Measurements from ENCODE around the gene SAMD13.
"Not testable (repeated sequence)": the region's sequence is repeated elsewhere in the genome, so short reads cannot be mapped to it uniquely, and the experiment has no call there.

SAMD13 gene

DNA sequence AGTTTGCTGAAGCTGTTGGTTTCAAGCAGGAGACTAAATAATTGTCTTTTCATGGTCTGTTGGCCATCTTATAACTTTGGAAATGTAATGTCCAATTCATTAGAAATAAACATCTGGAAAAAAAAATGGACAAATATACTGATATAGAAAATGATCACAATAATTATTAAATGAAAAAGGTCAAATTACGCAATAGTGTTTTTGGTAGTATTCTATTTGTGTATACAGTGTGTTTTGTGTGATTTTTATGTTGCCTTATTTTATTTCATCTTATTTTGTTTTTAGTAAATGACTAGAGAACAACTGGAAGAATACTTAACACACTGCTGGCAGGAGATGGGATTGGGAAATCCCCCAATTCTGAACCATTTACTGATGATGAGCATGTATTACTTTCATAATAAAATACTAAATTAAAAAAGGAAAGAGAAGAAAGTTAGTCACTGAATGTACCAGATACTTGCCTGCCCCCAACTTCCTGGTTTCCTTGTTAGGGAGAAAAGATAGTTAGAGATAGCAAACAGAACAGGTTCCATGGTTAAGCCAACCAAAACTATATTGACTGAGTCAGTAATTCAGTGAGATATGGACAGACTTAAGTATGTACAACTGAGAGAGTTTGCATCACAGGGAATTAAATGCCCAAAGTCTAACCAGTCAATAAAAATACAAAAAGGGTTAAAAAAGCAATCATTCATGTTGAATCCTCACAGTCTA, 24.0 kb upstream of the SAMD13 start:
- Histone ChIP-seq H3K27ac (no peak overlapping the region), H3K4me3 (ENCODE audit: low read depth, low read length) (no peak overlapping the region), H3K27me3 (ENCODE audit: insufficient read depth, low read depth, severe bottlenecking) (no peaks in the 10 kb centered on the region), H3K36me3 (no peaks in the 10 kb centered on the region), H3K9me3 (ENCODE audit: severe bottlenecking) (no peaks in the 10 kb centered on the region)
- TF ChIP-seq, protein P1, sequence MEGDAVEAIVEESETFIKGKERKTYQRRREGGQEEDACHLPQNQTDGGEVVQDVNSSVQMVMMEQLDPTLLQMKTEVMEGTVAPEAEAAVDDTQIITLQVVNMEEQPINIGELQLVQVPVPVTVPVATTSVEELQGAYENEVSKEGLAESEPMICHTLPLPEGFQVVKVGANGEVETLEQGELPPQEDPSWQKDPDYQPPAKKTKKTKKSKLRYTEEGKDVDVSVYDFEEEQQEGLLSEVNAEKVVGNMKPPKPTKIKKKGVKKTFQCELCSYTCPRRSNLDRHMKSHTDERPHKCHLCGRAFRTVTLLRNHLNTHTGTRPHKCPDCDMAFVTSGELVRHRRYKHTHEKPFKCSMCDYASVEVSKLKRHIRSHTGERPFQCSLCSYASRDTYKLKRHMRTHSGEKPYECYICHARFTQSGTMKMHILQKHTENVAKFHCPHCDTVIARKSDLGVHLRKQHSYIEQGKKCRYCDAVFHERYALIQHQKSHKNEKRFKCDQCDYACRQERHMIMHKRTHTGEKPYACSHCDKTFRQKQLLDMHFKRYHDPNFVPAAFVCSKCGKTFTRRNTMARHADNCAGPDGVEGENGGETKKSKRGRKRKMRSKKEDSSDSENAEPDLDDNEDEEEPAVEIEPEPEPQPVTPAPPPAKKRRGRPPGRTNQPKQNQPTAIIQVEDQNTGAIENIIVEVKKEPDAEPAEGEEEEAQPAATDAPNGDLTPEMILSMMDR (IDR thresholded peaks at IDR 0.05; ENCODE audit: low read depth, low read length), result no peak
- DNase-seq, result no peak

GRCh38 chr1:84278905-84279304, 22.6 kb upstream of the SAMD13 start:
- TF ChIP-seq, protein P1 (IDR thresholded peaks at IDR 0.05; ENCODE audit: low read depth, low read length), result no peak
- Histone ChIP-seq H3K36me3 (no peaks in the 10 kb centered on the region), H3K27me3 (ENCODE audit: insufficient read depth, low read depth, severe bottlenecking) (no peaks in the 10 kb centered on the region), H3K4me3 (ENCODE audit: low read depth, low read length) (no peak overlapping the region), H3K9me3 (ENCODE audit: severe bottlenecking) (no peaks in the 10 kb centered on the region), H3K27ac (no peak overlapping the region)
- no peak for DNase-seq

DNA sequence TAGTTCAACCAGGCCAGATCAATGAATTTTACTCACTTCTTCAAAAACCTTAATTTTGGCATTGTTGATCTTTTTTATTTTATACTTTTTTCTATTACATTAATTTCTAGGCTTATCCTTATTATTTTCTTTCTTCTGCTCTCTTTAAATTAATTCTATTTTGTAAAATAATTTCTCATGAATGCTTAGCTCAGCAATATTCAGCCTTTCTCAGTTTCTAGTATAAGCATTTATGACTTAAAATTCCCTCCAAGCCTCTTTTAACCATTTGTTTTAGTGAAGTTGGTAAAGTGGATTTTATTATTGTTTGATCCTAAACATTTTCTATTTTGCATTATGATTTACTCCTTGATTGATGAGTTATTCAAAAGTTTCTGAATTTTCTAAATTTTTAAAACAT, 20.6 kb upstream of the SAMD13 start:
- no peaks in the 10 kb centered on the region for H3K36me3 ChIP-seq
- DNase-seq, result no peak
- no peak overlapping the region for H3K27ac ChIP-seq
- H3K4me3 ChIP-seq (ENCODE audit: low read depth, low read length), result no peak overlapping the region
- H3K9me3 ChIP-seq (ENCODE audit: severe bottlenecking), result no peaks in the 10 kb centered on the region
- H3K27me3 ChIP-seq (ENCODE audit: insufficient read depth, low read depth, severe bottlenecking), result no peaks in the 10 kb centered on the region
- TF ChIP-seq, protein P1 (IDR thresholded peaks at IDR 0.05; ENCODE audit: low read depth, low read length), result no peak

DNA sequence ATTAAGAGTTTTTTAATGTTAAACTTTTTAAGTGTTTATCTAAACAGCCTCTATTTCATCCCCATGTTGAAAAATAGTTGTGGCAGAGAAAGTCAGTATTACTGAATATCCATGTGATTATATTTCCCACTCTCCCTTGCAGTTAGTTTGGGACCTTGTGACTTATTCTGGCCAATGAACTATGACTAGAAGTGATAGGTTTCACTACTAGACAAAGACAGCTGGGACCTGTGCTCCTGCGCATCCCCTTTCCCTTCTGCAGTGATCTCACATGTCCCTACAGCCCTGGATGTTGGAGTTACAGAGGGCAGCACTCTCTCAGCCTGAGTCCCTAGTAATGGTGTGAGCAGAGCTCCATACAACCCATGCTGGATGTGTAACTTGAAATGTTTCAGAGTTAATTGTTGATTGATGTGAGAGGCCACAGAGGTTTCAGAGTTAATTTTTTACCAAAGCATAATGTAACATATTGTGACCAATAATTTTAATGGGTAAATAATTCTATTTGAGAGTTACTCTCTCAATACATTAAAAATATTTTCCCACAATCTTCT, 18.7 kb upstream of the SAMD13 start:
- TF ChIP-seq, protein P1 (IDR thresholded peaks at IDR 0.05; ENCODE audit: low read depth, low read length), result no peak
- no peaks in the 10 kb centered on the region for H3K36me3 ChIP-seq
- H3K27ac ChIP-seq, result no peak overlapping the region
- no peak for DNase-seq
- H3K4me3 ChIP-seq (ENCODE audit: low read depth, low read length), result no peak overlapping the region
- H3K27me3 ChIP-seq (ENCODE audit: insufficient read depth, low read depth, severe bottlenecking), result no peaks in the 10 kb centered on the region
- H3K9me3 ChIP-seq (ENCODE audit: severe bottlenecking), result no peaks in the 10 kb centered on the region

GRCh38 chr1:84283381-84283780, 18.1 kb upstream of the SAMD13 start:
- Histone ChIP-seq H3K4me3 (ENCODE audit: low read depth, low read length) (no peak overlapping the region), H3K27ac (no peak overlapping the region), H3K9me3 (ENCODE audit: severe bottlenecking) (no peaks in the 10 kb centered on the region), H3K36me3 (no peaks in the 10 kb centered on the region), H3K27me3 (ENCODE audit: insufficient read depth, low read depth, severe bottlenecking) (no peaks in the 10 kb centered on the region)
- TF ChIP-seq, protein P1 (IDR thresholded peaks at IDR 0.05; ENCODE audit: low read depth, low read length), result no peak
- DNase-seq, result no peak

DNA sequence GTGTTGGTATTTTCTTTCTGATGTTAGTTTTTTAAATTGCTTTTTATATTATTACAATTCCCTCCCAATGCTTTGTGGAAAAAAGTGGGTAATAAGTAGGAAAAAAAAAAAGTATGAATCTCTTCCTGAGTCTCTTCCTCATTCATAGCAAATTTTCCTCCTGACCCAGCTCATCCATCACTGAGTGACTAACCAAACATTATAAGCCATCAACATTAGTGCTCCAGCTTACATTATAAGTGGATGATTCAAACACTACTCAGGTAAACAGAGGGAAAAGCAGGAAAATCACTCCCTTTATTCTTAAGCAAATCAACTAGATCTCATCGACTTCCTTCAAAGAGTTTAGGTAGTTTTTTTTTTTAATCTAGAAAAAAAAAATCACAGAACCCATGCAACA, 15.4 kb upstream of the SAMD13 start:
- H3K9me3 ChIP-seq (ENCODE audit: severe bottlenecking), result no peaks in the 10 kb centered on the region
- H3K27me3 ChIP-seq (ENCODE audit: insufficient read depth, low read depth, severe bottlenecking), result no peaks in the 10 kb centered on the region
- DNase-seq, result no peak
- TF ChIP-seq, protein P1 (IDR thresholded peaks at IDR 0.05; ENCODE audit: low read depth, low read length), result no peak
- no peaks in the 10 kb centered on the region for H3K36me3 ChIP-seq
- no peak overlapping the region for H3K4me3 ChIP-seq (ENCODE audit: low read depth, low read length)
- no peak overlapping the region for H3K27ac ChIP-seq

GRCh38 chr1:84287389-84287788, 14.1 kb upstream of the SAMD13 start:
- not testable (repeated sequence) for H3K27ac ChIP-seq; H3K27me3 ChIP-seq (ENCODE audit: insufficient read depth, low read depth, severe bottlenecking); H3K9me3 ChIP-seq (ENCODE audit: severe bottlenecking); H3K36me3 ChIP-seq; H3K4me3 ChIP-seq (ENCODE audit: low read depth, low read length); DNase-seq

Measured in WERI-Rb-1 (cell line).